ENCODE measurements around the gene SEC14L2. TPM values are rescaled to one million over a fixed set of nuclear protein-coding genes. Genes with fewer than 3 reads are reported as not detected.
A peak's percentile ranks its signal among the peaks of the same experiment; 100 is the strongest.

SEC14L2 gene
- total RNA-seq, 1 donor from 2014 or later, result 14.5 TPM

DNA sequence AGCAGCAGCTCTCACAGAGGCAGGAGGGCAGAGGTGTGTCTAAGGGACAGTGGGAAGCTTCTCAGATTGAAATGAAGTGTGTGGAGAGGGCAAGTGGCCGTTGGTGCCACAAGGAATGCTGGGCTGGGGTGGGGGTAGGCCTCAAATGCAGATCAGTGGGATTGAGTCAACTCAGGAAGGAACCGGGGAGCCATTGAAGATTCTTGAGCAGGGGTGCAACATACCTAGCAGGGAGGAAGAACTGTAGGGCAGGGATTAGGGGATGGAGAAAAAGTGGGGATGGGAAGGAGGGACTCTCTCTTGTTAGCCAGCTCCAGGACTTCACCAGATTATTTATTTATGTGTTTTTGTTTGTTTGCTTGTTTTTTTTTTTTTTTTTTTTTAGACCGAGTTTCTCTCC, 2.9 kb upstream of the SEC14L2 start:
- H3K4me1 ChIP-seq (ENCODE audit: insufficient read depth, low read length), result peaks cover 34% of the 10 kb centered on the region
- no peak overlapping the region for H3K4me3 Mint-ChIP-seq (ENCODE audit: unreplicated experiment)
- no peak for FAIRE-seq

DNA sequence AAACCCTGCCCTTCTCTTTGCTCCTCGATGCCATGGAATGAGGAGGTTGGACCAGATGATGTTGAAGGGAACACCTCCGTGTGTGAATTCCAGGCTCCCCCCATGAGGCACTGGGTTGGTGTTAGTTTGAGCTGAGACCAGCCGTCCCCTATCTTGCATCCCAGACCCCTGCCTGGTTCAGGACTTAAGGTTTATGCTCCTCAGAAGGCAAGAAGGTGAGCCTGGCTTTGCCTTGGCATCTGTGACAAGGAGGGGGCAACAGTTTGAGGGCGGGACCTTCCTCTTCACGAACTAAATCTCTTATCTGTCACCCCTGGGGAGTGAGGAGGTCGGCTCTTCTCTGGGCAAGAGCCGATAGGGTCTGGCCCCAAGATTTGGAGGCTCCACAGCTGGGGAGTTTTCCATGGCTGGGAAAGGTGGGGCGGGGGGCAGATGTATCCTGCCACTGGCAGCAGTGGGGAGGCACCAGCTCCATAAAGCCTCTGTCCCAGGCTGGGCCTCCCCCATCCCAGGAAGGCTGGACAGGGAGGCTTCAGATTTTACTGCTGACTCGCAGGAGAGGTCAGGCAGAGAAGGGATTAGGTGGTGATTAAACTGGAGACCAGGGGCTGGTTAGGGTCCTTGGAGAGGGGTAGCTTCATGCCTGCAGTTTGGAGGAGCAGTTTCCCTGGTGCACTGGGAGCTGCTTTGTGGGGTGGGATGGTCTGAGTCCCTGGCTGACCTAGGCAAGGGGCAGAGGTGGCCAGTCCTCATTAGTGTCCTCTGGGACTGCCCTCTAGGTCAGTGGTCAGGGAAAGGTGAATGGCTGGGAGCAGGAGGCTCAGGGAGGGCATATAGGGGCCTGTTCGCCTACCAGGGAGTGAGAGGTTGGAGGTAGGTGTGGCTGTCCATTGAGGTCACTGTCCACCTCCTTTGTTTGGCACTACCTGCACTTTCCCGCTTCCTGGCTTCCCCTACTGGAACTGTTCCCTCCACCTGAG, 1.1 kb downstream of the SEC14L2 start:
- FAIRE-seq, result no peak
- peak overlapping the region; percentile 84 for H3K9ac ChIP-seq (ENCODE audit: low read length)

More for the DNA sequence above, 2.9 kb upstream of the SEC14L2 start:
- Histone ChIP-seq H4K20me1 (ENCODE audit: insufficient read depth, low read length) (peaks cover 17% of the 10 kb centered on the region), H3K27ac (ENCODE audit: low read depth, low read length) (no peak overlapping the region), H3K9ac (ENCODE audit: low read length) (no peak overlapping the region), H3K4me3 (ENCODE audit: insufficient read depth, low read depth, low read length) (no peak overlapping the region), H3K79me2 (ENCODE audit: insufficient read depth, low read length) (peaks cover 30% of the 10 kb centered on the region), H3K9me3 (ENCODE audit: insufficient read depth, low read depth, low read length) (peaks cover 3% of the 10 kb centered on the region), H3K27me3 (ENCODE audit: insufficient read depth, low read length) (no peaks in the 10 kb centered on the region), H3K4me2 (ENCODE audit: low read length) (no peak overlapping the region), H2AFZ (ENCODE audit: low read depth, low read length) (no peak overlapping the region), H3K36me3 (ENCODE audit: insufficient read depth, low read length) (no peaks in the 10 kb centered on the region)
- no peak overlapping the region for H3K27ac Mint-ChIP-seq (ENCODE audit: unreplicated experiment)
- peaks cover 17% of the 10 kb centered on the region for H3K4me1 Mint-ChIP-seq (ENCODE audit: low read depth, unreplicated experiment)
- peaks cover 5% of the 10 kb centered on the region for H3K9me3 Mint-ChIP-seq (ENCODE audit: unreplicated experiment)
- DNase-seq (ENCODE audit: low read depth), result no peak
- no peak for TF ChIP-seq EZH2 (IDR thresholded peaks at IDR 0.05; ENCODE audit: insufficient read depth, low read length)
- TF ChIP-seq, protein P1, sequence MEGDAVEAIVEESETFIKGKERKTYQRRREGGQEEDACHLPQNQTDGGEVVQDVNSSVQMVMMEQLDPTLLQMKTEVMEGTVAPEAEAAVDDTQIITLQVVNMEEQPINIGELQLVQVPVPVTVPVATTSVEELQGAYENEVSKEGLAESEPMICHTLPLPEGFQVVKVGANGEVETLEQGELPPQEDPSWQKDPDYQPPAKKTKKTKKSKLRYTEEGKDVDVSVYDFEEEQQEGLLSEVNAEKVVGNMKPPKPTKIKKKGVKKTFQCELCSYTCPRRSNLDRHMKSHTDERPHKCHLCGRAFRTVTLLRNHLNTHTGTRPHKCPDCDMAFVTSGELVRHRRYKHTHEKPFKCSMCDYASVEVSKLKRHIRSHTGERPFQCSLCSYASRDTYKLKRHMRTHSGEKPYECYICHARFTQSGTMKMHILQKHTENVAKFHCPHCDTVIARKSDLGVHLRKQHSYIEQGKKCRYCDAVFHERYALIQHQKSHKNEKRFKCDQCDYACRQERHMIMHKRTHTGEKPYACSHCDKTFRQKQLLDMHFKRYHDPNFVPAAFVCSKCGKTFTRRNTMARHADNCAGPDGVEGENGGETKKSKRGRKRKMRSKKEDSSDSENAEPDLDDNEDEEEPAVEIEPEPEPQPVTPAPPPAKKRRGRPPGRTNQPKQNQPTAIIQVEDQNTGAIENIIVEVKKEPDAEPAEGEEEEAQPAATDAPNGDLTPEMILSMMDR (IDR thresholded peaks at IDR 0.05; ENCODE audit: insufficient read depth, low read depth, low read length), result no peak
- peaks cover 6% of the 10 kb centered on the region for H3K27me3 Mint-ChIP-seq (ENCODE audit: low read depth, unreplicated experiment)
- no peaks in the 10 kb centered on the region for H3K36me3 Mint-ChIP-seq (ENCODE audit: low read depth, unreplicated experiment)

More for the DNA sequence above, 1.1 kb downstream of the SEC14L2 start:
- Mint-ChIP-seq H3K9me3 (ENCODE audit: unreplicated experiment) (no peaks in the 10 kb centered on the region), H3K4me3 (ENCODE audit: unreplicated experiment) (peak overlapping the region; percentile 84), H3K27ac (ENCODE audit: unreplicated experiment) (no peak overlapping the region), H3K36me3 (ENCODE audit: low read depth, unreplicated experiment) (peaks cover 5% of the 10 kb centered on the region), H3K4me1 (ENCODE audit: low read depth, unreplicated experiment) (peaks cover 17% of the 10 kb centered on the region), H3K27me3 (ENCODE audit: low read depth, unreplicated experiment) (peaks cover 6% of the 10 kb centered on the region)
- peaks cover 46% of the 10 kb centered on the region for H4K20me1 ChIP-seq (ENCODE audit: insufficient read depth, low read length)
- DNase-seq (ENCODE audit: low read depth), result no peak
- H3K27me3 ChIP-seq (ENCODE audit: insufficient read depth, low read length), result no peaks in the 10 kb centered on the region
- H3K4me3 ChIP-seq (ENCODE audit: insufficient read depth, low read depth, low read length), result peak overlapping the region; percentile 87
- no peaks in the 10 kb centered on the region for H3K9me3 ChIP-seq (ENCODE audit: insufficient read depth, low read depth, low read length)
- H3K36me3 ChIP-seq (ENCODE audit: insufficient read depth, low read length), result no peaks in the 10 kb centered on the region
- peak overlapping the region; percentile 78 for H2AFZ ChIP-seq (ENCODE audit: low read depth, low read length)
- peaks cover 22% of the 10 kb centered on the region for H3K4me1 ChIP-seq (ENCODE audit: insufficient read depth, low read length)
- H3K27ac ChIP-seq (ENCODE audit: low read depth, low read length), result no peak overlapping the region
- H3K4me2 ChIP-seq (ENCODE audit: low read length), result peak overlapping the region; percentile 100
- no peak for TF ChIP-seq EZH2 (IDR thresholded peaks at IDR 0.05; ENCODE audit: insufficient read depth, low read length)
- TF ChIP-seq, protein P1 (IDR thresholded peaks at IDR 0.05; ENCODE audit: insufficient read depth, low read depth, low read length), result no peak
- peaks cover 57% of the 10 kb centered on the region for H3K79me2 ChIP-seq (ENCODE audit: insufficient read depth, low read length)

Data from astrocyte (in vitro differentiated cells and primary cell).